GM12872 (cell line): Measurements from ENCODE around the gene C11orf91.

Source experiments
- CTCF ChIP-seq: IDR thresholded peaks from 3 replicates; pipeline ENCODE4 v1.5.1; 2011; ENCODE audit warnings: low read depth, mild to moderate bottlenecking, low read length, moderate library complexity; ENCODE audit not compliant: insufficient read depth

The C11orf91 gene

GRCh38 chr11:33700502-33701271 lies at the start of gene C11orf91:
C11orf91 (minus strand) TSS chr11:33700826; CDS start chr11:33700740, 86 bp downstream.
- no peak for TF ChIP-seq CTCF

- no peak for TF ChIP-seq CTCF
Observed at GRCh38 chr11:33747979-33748378, 47.4 kb upstream of the C11orf91 start.

DNA sequence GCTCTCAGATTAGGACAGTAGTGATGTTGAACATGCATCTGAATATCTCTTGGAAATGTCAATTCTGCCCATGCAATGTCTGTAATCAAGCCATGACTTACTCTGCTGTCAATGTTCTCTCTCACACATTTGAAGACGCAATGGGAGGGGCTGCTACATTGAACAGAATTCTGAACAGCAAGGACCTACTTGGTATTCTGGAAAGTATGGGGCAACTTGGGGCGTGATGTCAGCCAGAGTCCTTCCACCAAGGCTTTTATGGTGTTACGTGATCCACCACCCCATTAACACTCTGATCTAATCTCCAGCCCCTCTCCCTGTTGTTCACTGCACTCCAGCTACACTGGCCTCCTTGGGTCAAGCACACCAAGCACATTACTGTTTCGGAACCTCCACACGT lies 42.7 kb upstream of the C11orf91 start:
- no peak for TF ChIP-seq CTCF

- TF ChIP-seq CTCF, result peak; percentile 29; the same call in 1 of the 3 replicates
Observed at GRCh38 chr11:33742249-33742851, 41.7 kb upstream of the C11orf91 start.

GRCh38 chr11:33741806-33742205 lies 41.2 kb upstream of the C11orf91 start:
- TF ChIP-seq CTCF, result no peak

DNA sequence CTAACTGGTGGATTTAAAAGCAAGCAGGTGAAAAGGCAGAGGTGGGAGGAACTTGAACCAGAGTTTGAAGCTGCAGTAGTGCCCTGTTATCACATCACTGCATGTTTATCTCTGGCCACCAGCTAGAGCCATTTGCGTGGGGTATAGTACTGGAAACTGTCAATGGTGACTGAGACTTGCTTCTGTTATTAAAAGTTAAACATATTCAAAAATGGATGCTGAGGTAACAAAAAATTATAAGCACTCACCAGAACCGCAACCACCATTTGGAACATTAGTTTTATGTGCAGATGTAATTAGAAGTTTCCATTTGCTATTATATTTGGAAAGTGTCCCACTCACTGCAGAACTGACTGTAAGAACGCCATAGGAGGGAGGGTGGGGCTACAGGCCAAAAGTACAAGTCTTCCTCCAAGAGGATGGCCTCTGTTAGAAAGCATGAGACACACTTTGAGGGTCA lies 36.8 kb upstream of the C11orf91 start:
- TF ChIP-seq CTCF, result no peak

DNA sequence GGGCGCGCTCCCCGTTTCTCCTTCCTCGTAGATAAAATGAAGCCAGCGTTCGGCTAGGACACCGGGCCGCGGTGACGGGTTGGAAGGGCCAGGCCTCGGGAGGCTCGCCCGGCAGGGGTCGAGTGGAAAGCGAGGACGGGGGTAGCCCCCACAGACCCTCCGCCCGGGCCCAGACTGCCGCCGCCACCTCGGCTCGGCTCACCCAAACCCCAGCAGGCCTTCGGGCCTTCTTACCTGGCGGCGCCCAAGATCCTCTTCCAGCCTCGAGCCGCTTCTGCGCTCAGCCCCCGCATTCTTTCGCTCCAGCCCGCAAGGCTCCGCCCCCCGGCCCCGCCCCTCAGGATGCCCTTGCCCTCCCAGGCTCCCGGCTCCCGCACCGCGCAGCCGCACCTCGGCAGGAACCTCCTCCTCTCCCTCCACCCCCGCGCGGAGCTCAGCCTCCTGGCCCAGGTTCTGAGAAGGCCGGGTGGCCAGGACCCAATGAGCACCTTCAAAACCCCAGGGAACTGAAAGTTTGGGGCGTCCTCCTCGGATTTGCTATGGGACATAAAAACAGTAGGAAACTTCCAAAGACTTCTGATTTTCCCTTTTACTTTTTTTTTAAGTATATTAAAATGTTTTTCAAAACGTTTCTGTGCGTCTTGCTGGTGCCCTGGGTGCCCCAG lies 35.7 kb upstream of the C11orf91 start, which contains the start of gene CD59:
Gene CD59, minus strand, starts transcription at position 276 of the 665 bp plus-strand sequence. CDS start 13,978 bp downstream, outside the sequence.
- TF ChIP-seq CTCF, result no peak
